ENCODE results near the gene FOXA2. TPM values are rescaled to one million over a fixed set of nuclear protein-coding genes. Genes with fewer than 3 reads are reported as not detected.

Gene FOXA2
- total RNA-seq, 4 donors from 2014 or later, result not detected

- WGBS, result 38% methylated on average over 4 of the region's 4 CpGs
- DNase-seq (ENCODE audit: extremely low spot score), result no peak
- Histone ChIP-seq H3K4me1 (peaks cover 5 to 24% (median 21%) of the 10 kb centered on the region in 4 donors), H3K4me3 (no peak overlapping the region), H3K27ac (replicated peaks in 1 of 4) (no peak overlapping the region), H3K27me3 (peaks cover 0 to 100% (median 47%) of the 10 kb centered on the region in 4 donors), H3K9me3 (no peaks in the 10 kb centered on the region), H3K36me3 (no peaks in the 10 kb centered on the region)
- TF ChIP-seq POLR2AphosphoS5 (IDR thresholded peaks at IDR 0.05), result no peak
- TF ChIP-seq CTCF (IDR thresholded peaks at IDR 0.05), result no peak
- TF ChIP-seq POLR2A (IDR thresholded peaks at IDR 0.05; ENCODE audit: low read depth), result no peak
- no peak for TF ChIP-seq EP300 (IDR thresholded peaks at IDR 0.05)
- intact Hi-C loops (cut with DNase I), result no loop called here
Observed at GRCh38 chr20:22575737-22576136, 8.6 kb downstream of the FOXA2 start.

- intact Hi-C loops (cut with DNase I), result no loop called here
- Histone ChIP-seq H3K9me3 (no peaks in the 10 kb centered on the region), H3K36me3 (no peaks in the 10 kb centered on the region), H3K4me1 (peaks cover 5 to 24% (median 21%) of the 10 kb centered on the region in 4 donors), H3K4me3 (no peak overlapping the region), H3K27me3 (peaks cover 0 to 100% (median 45%) of the 10 kb centered on the region in 4 donors), H3K27ac (replicated peaks in 1 of 4) (no peak overlapping the region)
- 20% methylated on average over 9 of the region's 9 CpGs for WGBS
- no peak for TF ChIP-seq POLR2A (IDR thresholded peaks at IDR 0.05; ENCODE audit: low read depth)
- no peak for DNase-seq (ENCODE audit: extremely low spot score)
Observed at GRCh38 chr20:22575087-22575721, 9.2 kb downstream of the FOXA2 start.

- 27% methylated on average over 4 of the region's 4 CpGs for WGBS
- TF ChIP-seq EP300 (IDR thresholded peaks at IDR 0.05), result no peak
- no peak for TF ChIP-seq POLR2AphosphoS5 (IDR thresholded peaks at IDR 0.05)
- TF ChIP-seq POLR2A (IDR thresholded peaks at IDR 0.05; ENCODE audit: low read depth), result no peak
- no peak for TF ChIP-seq CTCF (IDR thresholded peaks at IDR 0.05)
- H3K27me3 ChIP-seq, result peaks cover 0 to 100% (median 44%) of the 10 kb centered on the region in 4 donors
Observed at GRCh38 chr20:22574545-22575086, 9.8 kb downstream of the FOXA2 start.

GRCh38 chr20:22572491-22572890, 11.9 kb downstream of the FOXA2 start:
- no peak overlapping the region for H3K27ac ChIP-seq (replicated peaks in 1 of 4)
- DNase-seq (ENCODE audit: extremely low spot score), result no peak
- peaks cover 4 to 16% (median 10%) of the 10 kb centered on the region in 4 donors for H3K4me1 ChIP-seq
- intact Hi-C loops (cut with DNase I), result no loop called here
- TF ChIP-seq CTCF (IDR thresholded peaks at IDR 0.05) (no peak), POLR2A (IDR thresholded peaks at IDR 0.05; ENCODE audit: low read depth) (no peak), POLR2AphosphoS5 (IDR thresholded peaks at IDR 0.05) (no peak), EP300 (IDR thresholded peaks at IDR 0.05) (no peak)
- no peaks in the 10 kb centered on the region for H3K36me3 ChIP-seq
- H3K27me3 ChIP-seq, result peaks cover 0 to 100% (median 44%) of the 10 kb centered on the region in 4 donors
- H3K9me3 ChIP-seq, result no peaks in the 10 kb centered on the region
- WGBS, result 14% methylated on average over 2 of the region's 6 CpGs
- no peak overlapping the region for H3K4me3 ChIP-seq

More at GRCh38 chr20:22574545-22575086, 9.8 kb downstream of the FOXA2 start:
- DNase-seq (ENCODE audit: extremely low spot score), result no peak
- Histone ChIP-seq H3K4me1 (peaks cover 5 to 24% (median 21%) of the 10 kb centered on the region in 4 donors), H3K36me3 (no peaks in the 10 kb centered on the region), H3K4me3 (no peak overlapping the region), H3K9me3 (no peaks in the 10 kb centered on the region), H3K27ac (replicated peaks in 1 of 4) (no peak overlapping the region)
- intact Hi-C loops (cut with DNase I), result no loop called here

GRCh38 chr20:22572023-22572422, 12.3 kb downstream of the FOXA2 start:
- intact Hi-C loops (cut with DNase I), result no loop called here
- WGBS, result 14% methylated on average over 3 of the region's 3 CpGs
- Histone ChIP-seq H3K9me3 (no peaks in the 10 kb centered on the region), H3K4me1 (peaks cover 4 to 15% (median 8%) of the 10 kb centered on the region in 4 donors), H3K27me3 (peaks cover 0 to 100% (median 42%) of the 10 kb centered on the region in 4 donors), H3K27ac (replicated peaks in 1 of 4) (no peak overlapping the region), H3K36me3 (no peaks in the 10 kb centered on the region), H3K4me3 (no peak overlapping the region)
- TF ChIP-seq CTCF (IDR thresholded peaks at IDR 0.05) (no peak), POLR2AphosphoS5 (IDR thresholded peaks at IDR 0.05) (no peak), EP300 (IDR thresholded peaks at IDR 0.05) (no peak)
- DNase-seq (ENCODE audit: extremely low spot score), result no peak

Data from esophagus muscularis mucosa (tissue), 4 donors.